K562 (cell line): ENCODE data around the gene PLXNA2.

Experiments
- DLX4 ChIP-seq: fragments of 250-450 bp; sonication (Bioruptor Pico); IDR thresholded peaks from 2 replicates; pipeline ENCODE4 v1.6.1; 2021; ENCODE audit warnings: mild to moderate bottlenecking
- NFIC ChIP-seq: fragments of 450-650 bp; IDR thresholded peaks from 2 replicates; pipeline ENCODE4 v1.6.1; 2017; ENCODE audit warnings: mild to moderate bottlenecking, inconsistent platforms
- PBX2 ChIP-seq, 2 experiments: IDR thresholded peaks in 1 of 2; conservative IDR thresholded peaks in 1 of 2; 2 replicates each; pipeline ENCODE4 v1.6.1; 2016; ENCODE audit warnings: low read depth in 2 of 2, mild to moderate bottlenecking in 1 of 2, missing compliant biosample characterization in 1 of 2, missing genetic modification characterization in 1 of 2, moderate library complexity in 1 of 2
- SRF ChIP-seq, 2 experiments: fragments of 250-450, 450-650 bp in 1 of 2; sonication (Bioruptor Pico) in 1 of 2; sonication (generic) in 1 of 2; formaldehyde crosslinking; IDR thresholded peaks; 2 replicates each; pipeline versions ENCODE4 v1.5.0 to v1.5.1; 2020 to 2022; ENCODE audit warnings: mild to moderate bottlenecking in 1 of 2, missing genetic modification reagents in 1 of 2
- ZBTB1 ChIP-seq: sonication (generic); formaldehyde crosslinking; IDR thresholded peaks from 2 replicates; pipeline ENCODE4 v1.8.1; 2023; ENCODE audit warnings: missing genetic modification reagents, low read depth, mild to moderate bottlenecking, borderline replicate concordance
- ZHX1 ChIP-seq: fragments of 150-350 bp; conservative IDR thresholded peaks from 2 replicates; pipeline ENCODE4 v1.6.1; 2014; ENCODE audit warnings: low read length
- ZNF274 ChIP-seq: IDR thresholded peaks from 2 replicates; pipeline ENCODE4 v1.6.1; 2011; ENCODE audit warnings: low read depth, mild to moderate bottlenecking, low read length, moderate library complexity, borderline replicate concordance

GRCh38 chr1:208084220-208084619, 160.0 kb downstream of the PLXNA2 start:
- TF ChIP-seq NFIC (no peak), SRF (CRISPR knock-in tag; IDR thresholded peaks at IDR 0.05) (no peak), PBX2 (CRISPR knock-in tag; IDR thresholded peaks at IDR 0.05; ENCODE audit: low read depth) (no peak), PBX2 (tag; conservative IDR thresholded peaks at IDR 0.05; ENCODE audit: low read depth) (no peak), DLX4 (no peak), ZBTB1 (no peak), ZHX1 (no peak), ZNF274 (no peak)
